GM18951 (cell line): ENCODE measurements around the gene NFIX.

Source experiments
- POLR2A ChIP-seq: IDR thresholded peaks from 4 replicates; pipeline ENCODE4 v1.6.1; 2011; ENCODE audit warnings: mild to moderate bottlenecking; ENCODE audit not compliant: insufficient read length, insufficient read depth; ENCODE audit errors: extremely low read depth
- in situ Hi-C: fragments of 300-500 bp; cut with MboI; formaldehyde crosslinking; loops from one replicate; pipeline ENCODE4 v1.12.0; 2022; ENCODE audit warnings: low sequenced_read_pairs, mixed read lengths, inconsistent platforms; ENCODE audit not compliant: unreplicated experiment

NFIX gene

DNA sequence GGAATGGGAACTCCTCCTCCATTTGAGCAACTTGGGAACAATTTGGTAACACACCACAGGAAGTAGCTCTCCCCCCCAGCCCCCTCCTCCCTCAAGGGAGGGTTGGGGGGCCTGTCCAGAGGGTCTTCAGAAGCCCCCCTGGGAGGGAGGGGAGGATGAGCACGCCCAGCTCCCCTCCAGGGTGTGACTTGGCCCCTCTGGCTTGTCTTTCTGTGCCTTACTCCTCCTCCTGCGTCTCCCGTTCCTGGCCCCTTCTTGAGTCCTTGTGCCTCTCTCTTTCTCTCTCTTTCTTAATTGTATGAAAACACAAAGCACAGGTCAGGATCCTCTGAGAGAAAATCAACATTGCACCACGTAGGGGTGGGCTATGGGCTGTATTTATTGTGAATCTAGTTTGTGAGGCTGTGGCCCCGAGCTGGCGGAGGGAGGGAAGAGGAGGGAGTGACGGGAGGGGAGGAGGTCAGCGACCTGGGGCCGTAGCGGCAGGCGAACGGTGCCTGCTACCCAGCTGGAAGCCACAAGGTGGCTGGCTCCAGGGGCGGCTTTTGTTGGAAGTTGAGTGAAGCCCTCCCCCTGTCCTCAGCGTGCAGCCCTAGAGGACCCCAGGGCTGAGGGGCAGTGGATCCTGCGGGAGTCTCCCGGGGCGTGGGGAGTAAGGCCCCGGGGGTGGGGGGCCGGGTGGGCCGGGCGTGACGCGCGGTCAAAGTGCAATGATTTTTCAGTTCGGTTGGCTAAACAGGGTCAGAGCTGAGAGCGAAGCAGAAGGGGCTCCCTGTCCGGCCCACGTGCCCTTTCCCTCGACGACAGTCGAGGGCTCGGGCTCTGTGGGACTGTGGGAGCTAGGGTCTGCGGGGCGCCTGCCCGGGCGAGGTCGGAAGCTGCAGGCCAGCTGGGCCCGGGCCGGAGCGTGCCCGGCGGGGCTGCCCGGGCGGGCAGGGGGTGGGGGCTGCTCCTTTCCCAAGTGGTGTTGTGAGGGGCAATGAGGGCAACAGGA, 101.0 kb downstream of the NFIX start:
- in situ Hi-C loops: no loop called here
- TF ChIP-seq POLR2A: no peak

DNA sequence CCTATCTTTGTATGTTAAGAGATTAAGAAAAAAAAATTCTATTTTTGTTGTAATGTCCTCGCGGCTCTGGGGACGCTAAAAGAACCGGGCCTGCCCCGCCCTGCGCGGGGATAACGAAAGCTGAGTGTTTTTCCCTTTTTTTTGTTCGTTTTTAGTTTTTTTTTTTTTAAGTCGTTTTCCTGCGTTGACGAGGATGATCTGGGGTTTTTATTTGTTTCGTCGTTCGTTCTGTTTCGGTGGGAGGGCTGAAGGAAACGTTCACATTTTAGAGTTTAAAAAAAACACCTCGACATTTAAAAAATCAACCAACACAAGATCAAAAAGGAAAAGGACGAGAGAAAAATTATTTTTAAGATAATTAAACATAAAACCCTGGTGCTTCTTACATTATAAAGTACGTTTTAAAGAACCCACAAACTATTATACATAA, 101.8 kb downstream of the NFIX start:
- TF ChIP-seq POLR2A: no peak
- in situ Hi-C loops: no loop called here

DNA sequence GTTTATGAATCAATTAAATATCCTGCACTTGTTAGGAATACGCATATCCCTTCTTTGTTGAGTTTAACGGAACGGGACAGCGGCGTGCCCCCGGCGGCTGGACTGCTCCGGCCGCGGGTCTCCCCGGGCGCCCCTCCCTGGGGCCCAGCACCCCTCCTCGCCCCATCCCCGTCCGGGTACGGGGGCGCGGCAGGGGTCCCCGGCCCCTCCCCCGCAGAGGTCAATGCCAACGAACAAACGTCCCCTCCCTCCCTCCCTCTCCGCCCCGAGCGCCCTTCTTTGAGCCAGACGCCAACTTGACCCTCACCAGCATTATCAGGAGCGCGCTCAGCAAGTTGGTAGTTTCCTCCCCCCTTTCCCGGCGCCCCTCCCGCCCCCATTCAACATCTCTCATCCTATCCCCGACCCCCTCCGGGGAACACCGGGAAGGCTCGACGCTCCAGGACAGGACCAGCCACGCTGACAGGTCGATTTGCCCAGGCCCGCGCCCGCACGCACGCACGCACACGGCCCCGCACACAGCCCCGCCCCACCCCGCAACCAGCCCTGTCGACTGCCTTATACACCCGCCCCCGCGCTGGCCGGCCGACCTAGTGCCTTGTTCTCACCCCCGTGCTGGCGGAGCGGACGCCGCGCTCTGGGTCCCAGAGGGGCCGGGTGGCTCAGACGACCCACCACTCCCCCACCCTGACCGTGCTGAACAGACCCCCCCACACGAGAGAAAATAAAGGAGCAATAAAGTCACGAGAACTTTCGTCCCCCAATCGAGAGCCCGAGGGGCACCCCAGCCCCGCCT, 102.4 kb downstream of the NFIX start:
- no peak for TF ChIP-seq POLR2A
- in situ Hi-C loops: no loop called here

DNA sequence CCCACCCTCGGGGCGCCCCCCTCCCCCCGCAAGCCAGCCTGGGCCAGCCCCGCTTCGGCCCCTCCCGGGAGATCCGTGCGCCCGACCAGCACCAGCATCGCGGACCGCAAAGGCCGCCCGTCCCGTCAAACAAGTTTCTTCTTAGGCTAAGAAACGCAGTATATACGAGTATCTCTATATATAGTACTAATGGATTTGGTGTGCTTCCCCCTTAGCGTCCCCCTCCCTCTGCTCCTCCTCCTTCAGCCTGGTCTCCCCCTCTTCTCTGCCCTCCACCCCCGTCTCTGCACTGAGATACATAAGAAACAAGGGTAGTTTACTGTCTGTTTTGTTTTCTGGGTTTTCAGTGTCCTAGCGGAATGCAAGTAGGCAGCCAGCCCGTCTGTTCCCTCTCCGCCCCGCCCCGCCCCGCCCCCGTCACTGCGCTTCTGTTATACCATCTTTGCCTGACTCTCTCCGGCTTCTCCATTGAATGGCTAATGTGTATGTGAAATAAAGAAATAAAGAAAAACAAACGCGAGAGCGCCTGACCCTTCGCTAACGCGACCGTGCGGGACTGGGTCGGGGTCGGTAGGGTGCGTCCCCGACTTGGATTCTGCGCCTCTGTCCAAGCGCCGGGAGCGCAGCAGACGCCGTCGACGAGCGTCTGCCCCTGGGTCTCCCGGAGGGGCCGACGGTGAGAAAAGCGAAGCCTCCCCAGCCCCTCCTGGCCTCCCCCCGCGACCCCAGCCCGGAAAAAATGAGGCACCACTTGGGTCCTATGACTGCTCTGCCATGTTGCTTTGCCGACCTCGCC, 103.2 kb downstream of the NFIX start:
- in situ Hi-C loops: no loop called here

DNA sequence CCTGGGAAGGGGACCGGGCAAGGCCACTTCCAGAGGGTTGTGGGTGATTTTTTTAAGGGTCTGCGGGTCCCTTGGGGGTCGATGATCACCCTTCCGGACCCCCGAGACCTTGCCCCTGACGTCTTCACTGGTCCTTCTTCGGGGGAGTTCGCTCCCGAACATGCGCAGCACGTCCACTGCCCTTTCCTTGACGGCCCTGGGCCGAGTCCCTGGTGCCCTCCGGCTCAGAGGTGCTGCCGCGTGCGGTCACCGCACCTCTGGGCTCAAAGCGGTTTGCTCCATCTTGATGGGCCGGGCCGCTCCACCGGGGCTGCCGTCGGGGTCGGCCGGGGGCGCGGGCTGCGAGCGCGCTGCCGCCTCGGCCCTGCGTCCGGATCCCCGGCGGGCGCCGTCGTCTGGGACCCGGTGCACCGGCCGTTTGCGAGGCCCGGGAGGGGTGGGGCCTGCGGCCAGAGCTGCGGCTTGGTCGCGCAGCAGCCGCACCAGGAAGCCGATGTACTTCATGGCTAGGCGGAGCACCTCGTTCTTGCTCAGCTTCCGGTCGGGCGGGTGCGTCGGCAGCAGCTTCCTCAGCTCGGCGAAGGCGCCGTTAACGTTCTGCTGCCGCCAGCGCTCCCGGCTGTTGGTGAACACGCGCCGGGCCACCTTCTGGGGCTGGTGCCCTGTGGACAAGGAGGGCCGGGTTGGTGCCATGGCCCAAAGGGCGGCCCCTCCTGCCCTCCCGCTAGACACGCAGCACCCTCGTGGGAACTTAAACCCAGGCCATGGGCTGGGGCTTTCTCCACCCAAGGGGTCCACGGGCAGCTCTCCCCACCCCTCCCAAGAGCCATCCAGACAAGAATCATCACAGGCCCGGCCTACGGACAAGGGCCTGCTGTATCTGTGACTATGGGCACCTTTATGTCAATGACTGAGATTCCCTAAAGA, 104.1 kb downstream of the NFIX start:
- TF ChIP-seq POLR2A: peak; percentile 45

More for the DNA sequence above, 103.2 kb downstream of the NFIX start:
- TF ChIP-seq POLR2A: no peak

DNA sequence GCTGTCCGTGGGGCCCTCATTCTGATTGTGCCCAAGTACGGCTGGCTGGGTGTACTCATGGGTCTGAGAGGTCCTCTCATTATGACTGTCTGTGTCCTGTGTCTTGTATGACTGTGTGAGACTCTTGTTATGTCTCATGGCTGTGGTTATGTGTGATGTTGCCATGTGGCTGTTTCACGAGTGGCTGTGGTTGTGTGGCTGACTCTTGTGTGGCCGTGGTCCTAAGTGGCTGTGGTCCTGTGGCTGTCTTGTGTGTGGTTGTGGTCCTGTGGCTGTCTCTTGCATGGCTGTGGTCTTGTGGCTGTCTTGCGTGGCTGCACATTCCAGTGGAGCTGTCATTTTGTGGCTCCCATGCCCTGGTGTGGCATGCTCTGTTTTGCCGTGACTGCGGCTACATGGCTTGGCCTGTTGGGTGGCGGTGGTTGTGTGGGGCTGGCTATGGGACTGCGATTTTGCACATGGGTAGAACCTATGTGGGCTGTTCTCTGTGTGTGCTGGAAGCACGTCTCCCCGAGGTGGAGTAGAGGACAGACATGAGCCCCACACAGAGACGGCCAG, 104.8 kb downstream of the NFIX start:
- in situ Hi-C loops: no loop called here

More for the DNA sequence above, 104.1 kb downstream of the NFIX start:
- in situ Hi-C loops: no loop called here

DNA sequence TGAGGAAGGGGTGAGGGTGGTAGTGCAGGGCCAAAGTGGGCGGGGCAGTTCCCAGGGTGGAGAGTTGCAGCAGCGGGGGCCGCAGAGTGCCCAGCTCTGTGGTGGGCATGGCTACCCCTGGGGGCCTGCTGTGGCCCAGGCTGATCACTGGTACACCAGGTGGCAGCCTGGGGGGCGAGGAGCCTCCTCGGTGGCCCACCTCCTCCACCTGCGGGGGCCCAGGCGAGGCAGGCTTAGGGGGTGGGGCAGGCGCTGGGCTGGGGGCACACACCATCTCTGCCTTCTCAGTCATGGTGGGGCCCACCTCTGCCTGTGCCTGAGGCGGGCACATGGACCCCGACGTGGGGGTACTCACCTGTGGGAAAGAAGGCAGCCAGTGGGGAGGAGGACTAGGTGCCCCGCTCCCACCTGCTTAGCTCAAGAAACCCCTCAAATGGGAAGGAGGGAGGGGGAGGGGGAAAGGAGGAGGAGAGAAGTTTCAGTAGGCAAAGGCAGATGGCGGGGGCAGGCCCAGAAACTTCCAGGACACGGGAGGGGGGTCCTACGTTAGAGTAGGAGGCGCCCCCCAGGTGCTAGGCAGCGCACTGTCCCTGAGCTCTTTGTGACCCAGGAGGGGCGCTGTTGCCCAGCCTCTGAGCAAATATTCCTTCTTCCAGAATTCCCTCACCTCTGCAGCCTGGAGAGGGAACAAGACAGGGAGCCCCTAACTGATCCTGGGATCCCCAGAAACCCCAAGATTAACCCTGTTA, 105.7 kb downstream of the NFIX start:
- in situ Hi-C loops: no loop called here
- TF ChIP-seq POLR2A: no peak

More for the DNA sequence above, 104.8 kb downstream of the NFIX start:
- TF ChIP-seq POLR2A: no peak

DNA sequence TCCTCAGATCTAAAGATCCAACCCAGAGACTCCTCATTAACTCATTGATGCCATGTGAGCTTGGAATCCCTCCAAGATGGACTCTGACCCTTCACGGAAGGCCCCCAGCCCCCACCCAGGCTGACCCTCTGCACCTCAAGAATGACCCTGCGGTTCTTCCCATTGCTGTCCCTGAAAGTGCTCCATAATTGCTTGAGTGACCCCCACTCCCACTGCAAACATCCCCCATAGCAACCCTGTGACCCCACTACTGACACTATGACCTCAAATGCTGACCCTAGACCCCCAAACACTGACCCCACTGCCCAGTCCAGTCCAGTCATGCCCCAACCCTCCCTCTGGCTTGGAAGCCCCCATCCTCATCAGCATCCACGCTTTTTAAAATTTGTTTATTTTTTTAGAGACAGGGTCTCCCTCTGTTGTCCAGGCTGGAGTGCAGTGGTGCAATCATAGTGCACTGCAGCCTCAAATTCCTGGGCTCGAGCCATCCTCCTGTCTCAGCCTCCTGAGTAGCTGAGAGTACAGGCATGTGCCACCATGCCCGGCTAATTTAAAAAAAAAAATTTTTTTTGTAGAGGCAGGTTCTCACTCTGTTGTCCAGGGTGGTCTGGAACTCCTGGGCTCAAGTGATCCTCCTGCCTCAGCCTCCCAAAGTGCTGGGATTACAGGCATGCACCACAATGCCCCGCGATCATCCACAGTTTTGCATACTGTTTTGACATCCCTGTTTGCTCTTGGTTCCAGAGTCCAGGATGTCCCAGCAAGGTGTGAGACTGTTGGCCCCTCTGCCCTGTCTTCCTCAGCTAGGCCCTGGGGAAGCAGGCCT, 106.5 kb downstream of the NFIX start:
- TF ChIP-seq POLR2A: no peak
- in situ Hi-C loops: no loop called here

DNA sequence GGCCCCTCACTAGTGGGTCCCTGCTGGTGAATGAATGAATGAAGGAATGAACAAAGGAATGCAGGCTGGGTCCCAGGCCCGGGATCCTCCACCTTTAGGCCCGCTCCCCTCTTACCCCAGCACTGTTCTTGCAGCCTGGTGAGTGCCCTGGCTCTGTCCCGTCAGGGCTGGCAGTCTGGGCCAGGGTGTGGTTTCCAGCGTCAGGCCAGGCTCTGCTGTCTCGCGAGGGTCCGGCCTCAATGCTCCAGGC, 107.1 kb downstream of the NFIX start:
- TF ChIP-seq POLR2A: no peak
- in situ Hi-C loops: no loop called here
